Endothelial cell of coronary artery (primary cell): ENCODE data around the gene TMEM63B. TPM values are rescaled to one million over a fixed set of nuclear protein-coding genes. Genes with fewer than 3 reads are reported as not detected.

Experiments
- total RNA-seq: library from RNA; depleted of rRNA; stranded (reverse); fragments of >200 nt; gene quantifications from 2 replicates; pipeline ENCODE4 v1.2.3, GENCODE V29; 2014

Gene TMEM63B
- 19.4 and 23.9 TPM in 2 replicates for total RNA-seq

DNA sequence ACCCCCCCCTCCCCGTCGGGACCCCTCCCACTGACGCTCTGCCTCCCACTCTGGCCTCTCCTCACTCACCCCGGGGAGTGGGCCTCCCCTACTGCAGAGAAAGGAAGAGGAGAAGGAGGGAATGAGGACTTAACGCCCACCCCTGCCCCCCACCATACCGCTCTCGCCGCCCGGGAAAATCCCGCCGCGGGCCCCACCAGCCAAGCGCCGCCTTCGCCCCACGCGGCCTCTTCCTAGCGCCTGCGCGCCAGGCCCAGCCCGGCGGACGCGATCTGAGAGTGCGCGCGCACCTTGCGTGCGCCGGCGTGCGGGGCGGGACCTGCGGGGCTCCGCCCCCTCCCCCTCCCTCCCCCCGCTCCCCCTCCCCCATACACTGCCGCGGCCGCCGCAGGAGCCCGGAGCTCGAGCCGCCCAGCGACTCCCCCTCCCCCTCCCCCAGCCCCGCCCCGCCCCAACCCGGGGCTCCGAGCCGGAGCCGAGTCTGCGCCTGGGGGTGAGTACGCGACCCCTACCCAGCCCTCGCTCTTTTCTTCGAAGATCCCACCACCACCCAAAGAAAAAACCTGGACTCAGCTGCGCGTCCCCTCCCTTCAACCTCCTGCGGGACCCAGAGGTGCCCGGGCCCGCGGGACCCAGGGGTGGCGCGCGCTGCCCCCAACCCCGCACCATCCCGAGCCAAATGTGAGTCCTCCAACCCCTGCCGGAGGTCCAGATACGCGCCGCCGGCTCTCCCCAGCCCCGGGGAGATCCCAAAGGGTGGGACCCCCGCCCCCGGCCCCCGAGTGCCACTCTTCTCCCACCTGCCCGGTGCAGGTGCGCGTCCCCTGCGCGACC is at the start of gene TMEM63B, which contains the start of gene MRPL14:
TSS of gene TMEM63B (plus strand) at position 369 of the 834 bp plus-strand sequence. CDS start 7,031 bp downstream, outside the sequence.
TSS of gene MRPL14 (minus strand) at position 267 of the 834 bp plus-strand sequence. CDS start 10,841 bp downstream, outside the sequence.

DNA sequence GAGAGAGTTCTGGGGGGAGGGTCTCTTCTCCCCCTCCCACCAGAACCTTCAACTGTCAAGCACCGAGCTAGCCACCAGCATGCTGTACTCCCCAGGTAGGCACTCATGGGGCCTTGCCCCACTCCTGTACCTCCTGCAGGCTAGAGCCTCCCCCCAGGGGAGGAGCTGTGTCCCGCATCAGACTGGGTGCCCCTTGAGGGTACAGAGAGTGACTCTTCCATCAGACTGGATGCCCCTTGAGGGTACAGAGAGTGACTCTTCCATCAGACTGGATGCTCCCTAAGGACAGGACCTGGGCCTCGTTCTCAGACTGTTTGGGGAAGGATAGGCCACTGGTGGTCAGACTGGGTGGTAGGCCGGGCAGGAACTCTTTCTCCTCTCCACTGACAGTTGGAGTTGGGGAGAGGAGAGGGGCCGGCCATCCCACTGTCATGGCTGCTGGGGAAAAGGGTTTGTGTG is 31.4 kb downstream of the TMEM63B start, which contains the start of gene CAPN11:
TSS of gene CAPN11 (plus strand) at position 51 of the 459 bp plus-strand sequence. CDS start at position 80, 29 bp downstream.

Other genes starting within 250 kb of the TMEM63B start
- gene MRPL14, start 102 bp upstream of the TMEM63B start, total RNA-seq, result 60.2 and 68.4 TPM in 2 replicates
- 0.94 and 1.9 TPM in 2 replicates for gene CAPN11, start 31.3 kb downstream of the TMEM63B start, total RNA-seq
- 0.18 TPM in 1 of 2 replicates, not detected in the other for gene MYMX, start 89.4 kb downstream of the TMEM63B start, total RNA-seq
- gene SLC29A1, start 96.0 kb downstream of the TMEM63B start, total RNA-seq, result 63.9 and 75.7 TPM in 2 replicates
- gene HSP90AB1, start 119.5 kb downstream of the TMEM63B start, total RNA-seq, result 710 and 741 TPM in 2 replicates
- 41.6 and 45.5 TPM in 2 replicates for gene SLC35B2, start 130.0 kb downstream of the TMEM63B start, total RNA-seq
- 9.2 and 10.6 TPM in 2 replicates for gene NFKBIE, start 138.0 kb downstream of the TMEM63B start, total RNA-seq
- gene TMEM151B, start 142.9 kb downstream of the TMEM63B start, total RNA-seq, result 0.54 TPM in 1 of 2 replicates, not detected in the other
- gene AARS2, start 185.8 kb downstream of the TMEM63B start, total RNA-seq, result 21.3 and 22.0 TPM in 2 replicates
- not detected in 2 replicates for gene SPATS1, start 215.1 kb downstream of the TMEM63B start, total RNA-seq